Stimulated activated CD8-positive, alpha-beta memory T cell treated with anti-CD3 and anti-CD28 coated beads, Interleukin-4, amount 100 ng/mL, for 48 hours (primary cell): ENCODE data around the gene PIWIL4.
"Not testable (repeated sequence)": the region's sequence is repeated elsewhere in the genome, so short reads cannot be mapped to it uniquely, and the experiment has no call there.

Source experiments
- DNase-seq: peaks from one replicate; pipeline ENCODE4 v3.0.0-alpha.2; 2020

The PIWIL4 gene

GRCh38 chr11:94549146-94549545 lies 18.0 kb upstream of the PIWIL4 start:
- DNase-seq, result no peak

DNA sequence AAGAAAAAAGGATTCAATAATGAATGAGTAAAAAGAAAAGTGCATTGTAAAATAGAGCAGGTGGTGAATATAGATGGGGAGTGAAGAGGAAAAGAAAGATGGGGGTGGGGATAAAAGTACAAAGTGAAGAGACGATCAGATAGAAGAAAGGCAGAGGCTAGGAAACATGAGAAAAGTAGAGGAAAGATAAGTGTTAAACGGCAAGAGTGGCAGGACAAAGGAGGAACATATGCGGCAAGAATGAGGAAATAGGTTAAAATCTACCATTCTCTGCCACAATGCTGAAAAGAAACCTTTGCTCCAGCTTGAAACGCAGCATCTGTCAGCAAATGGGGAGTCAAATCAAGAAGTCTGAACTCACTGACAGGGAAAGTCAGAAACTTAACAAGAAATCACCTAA lies 16.7 kb upstream of the PIWIL4 start:
- no peak for DNase-seq

- DNase-seq, result no peak
Observed at GRCh38 chr11:94553938-94554337, 13.2 kb upstream of the PIWIL4 start.

- not testable (repeated sequence) for DNase-seq
Observed at GRCh38 chr11:94555752-94556329, 11.3 kb upstream of the PIWIL4 start.

GRCh38 chr11:94557421-94557820 lies 9.7 kb upstream of the PIWIL4 start:
- DNase-seq, result no peak

DNA sequence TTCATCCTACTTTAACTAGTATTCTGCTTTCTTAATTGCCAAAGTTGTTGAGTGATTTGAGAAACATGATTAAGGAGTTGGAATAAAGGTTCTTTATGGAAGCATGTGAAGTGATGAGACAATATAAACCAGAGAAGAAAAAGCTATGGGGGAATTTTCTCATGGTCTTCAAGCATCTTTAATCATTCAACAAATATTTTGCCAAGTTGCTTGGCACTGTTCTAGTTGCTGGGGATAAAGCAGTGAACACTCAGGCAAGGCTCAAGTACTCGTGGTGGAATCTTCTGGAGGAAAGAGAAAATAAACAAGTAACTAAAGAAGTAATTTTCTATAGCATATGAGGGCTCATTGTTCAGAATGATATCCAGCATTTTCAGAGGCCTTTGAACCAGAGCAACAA lies 9.2 kb upstream of the PIWIL4 start:
- no peak for DNase-seq

- DNase-seq, result no peak
Observed at GRCh38 chr11:94558468-94558867, 8.7 kb upstream of the PIWIL4 start.

DNA sequence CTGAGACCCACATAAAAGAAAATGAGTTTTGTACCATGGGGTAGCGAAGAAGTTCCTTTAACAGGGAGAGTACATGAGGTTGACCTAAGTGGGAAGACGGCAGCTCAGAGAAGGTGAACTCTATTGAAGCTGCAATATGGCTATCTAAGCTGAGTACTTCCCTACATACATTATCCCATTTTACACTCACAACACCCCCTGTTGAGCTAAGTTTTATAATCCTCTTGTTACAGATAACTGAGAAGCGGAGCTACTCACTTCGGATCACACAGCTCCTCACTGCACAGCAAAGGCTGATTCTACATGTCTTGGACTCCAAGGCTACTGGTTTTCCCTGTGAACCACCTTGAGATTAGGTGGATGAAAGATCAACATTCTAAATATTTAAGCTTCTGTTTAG lies 8.2 kb upstream of the PIWIL4 start:
- no peak for DNase-seq

GRCh38 chr11:94559361-94559760 lies 7.8 kb upstream of the PIWIL4 start:
- no peak for DNase-seq

GRCh38 chr11:94560834-94561233 lies 6.3 kb upstream of the PIWIL4 start:
- no peak for DNase-seq

- DNase-seq, result no peak
Observed at GRCh38 chr11:94563176-94563847, 3.9 kb upstream of the PIWIL4 start.

DNA sequence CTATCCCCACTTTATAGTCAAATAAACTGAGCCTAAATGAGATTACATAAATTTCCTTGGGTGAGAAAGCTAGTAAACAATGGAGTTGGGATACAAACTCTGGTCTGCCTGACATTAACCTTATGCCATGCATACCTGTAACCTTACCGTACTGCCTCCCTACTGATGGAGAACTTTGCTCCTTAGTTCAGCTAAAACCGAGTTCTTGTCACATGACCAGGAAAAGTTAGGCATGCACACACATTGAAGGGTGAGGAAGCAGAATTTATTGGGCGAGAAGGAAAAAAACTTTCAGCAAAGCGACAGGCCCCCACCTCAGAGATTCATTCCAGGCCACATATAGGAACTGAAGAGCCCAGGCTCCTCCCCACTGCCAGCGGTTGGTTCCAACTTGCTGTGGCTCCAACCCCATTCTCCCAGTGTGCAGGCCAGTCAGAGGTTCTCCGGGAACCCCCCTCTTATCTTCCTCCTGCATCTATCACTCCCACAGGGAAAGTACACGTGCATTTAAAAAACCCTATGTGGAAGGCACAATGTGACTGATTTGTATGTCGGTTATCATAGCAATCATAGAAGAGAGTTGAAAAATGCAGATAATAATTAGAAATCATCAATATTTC lies 3.2 kb upstream of the PIWIL4 start:
- DNase-seq, result no peak

DNA sequence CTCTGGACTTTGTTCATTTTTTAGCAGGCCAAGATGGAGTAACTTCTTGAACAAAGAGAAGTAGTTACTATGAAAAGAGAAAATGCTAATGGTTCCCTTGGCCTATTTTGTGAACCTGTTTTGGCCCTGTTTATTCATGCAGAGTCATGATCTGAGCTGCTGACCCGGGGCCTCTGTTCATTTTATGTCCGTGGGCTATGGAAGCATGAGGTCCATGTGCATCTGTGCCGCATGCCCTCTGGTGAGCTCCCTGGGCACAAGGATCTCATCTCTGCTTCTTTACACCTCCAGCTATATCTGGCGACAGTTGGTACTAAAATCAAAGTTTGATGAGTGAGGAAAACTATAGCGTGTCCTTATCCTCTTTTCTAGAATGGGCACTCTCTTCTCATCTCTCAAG lies 1.0 kb downstream of the PIWIL4 start:
- no peak for DNase-seq

DNA sequence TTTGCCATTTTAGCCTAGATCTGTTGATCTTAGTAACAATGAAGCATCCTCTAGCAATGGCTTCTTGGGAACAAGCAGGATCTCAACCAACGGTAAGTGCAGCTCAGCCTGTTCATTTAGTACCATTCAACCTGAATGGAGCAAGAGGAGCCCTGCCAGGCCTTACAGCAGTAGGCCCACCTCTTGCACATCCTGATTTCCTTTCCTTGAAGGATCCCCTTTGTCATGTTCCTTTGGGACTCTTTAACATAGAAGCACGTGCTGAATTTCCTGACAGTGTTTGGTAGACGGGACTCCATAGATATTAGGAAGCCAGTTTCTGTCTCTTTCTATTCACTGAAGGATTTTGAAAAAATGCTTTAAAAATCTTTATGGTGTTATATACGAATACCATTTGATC lies 1.5 kb downstream of the PIWIL4 start:
- DNase-seq, result no peak

- DNase-seq, result not testable (repeated sequence)
Observed at GRCh38 chr11:94572975-94573374, 5.8 kb downstream of the PIWIL4 start.

GRCh38 chr11:94574193-94574961 lies 7.2 kb downstream of the PIWIL4 start:
- DNase-seq, result no peak

GRCh38 chr11:94576306-94576705 lies 9.1 kb downstream of the PIWIL4 start:
- no peak for DNase-seq

- DNase-seq, result no peak
Observed at GRCh38 chr11:94577841-94578240, 10.7 kb downstream of the PIWIL4 start.

GRCh38 chr11:94581926-94582325 lies 14.8 kb downstream of the PIWIL4 start:
- DNase-seq, result no peak

DNA sequence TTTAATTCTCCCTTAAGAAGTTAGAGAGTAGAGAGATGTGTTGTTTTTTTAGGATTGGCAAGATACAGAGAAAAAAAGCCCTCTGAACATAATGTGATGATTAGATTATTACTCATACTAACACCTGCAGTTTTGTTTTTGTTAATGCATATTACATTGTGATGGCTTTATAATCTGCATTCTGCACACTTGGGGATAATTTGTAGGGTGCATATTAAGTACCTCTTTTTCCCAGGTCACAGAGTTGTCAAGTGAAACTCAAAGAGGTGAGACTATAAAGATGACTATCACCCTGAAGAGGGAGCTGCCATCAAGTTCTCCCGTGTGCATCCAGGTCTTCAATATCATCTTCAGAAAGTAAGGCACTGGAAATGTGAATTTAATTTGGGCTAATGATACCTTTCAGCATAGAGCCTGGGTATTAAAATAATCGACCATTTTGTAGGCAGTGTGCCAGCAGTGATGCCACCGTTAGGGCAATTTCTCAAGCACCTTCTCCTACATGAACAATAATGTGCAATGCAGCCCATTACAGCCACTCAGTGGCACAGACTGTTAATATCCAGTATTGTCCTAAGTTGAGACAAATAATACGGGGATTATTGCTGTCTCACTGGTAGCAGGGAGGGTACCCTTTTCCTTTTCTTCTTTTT lies 16.2 kb downstream of the PIWIL4 start:
- DNase-seq, result no peak

GRCh38 chr11:94583866-94584500 lies 16.8 kb downstream of the PIWIL4 start:
- DNase-seq, result no peak

DNA sequence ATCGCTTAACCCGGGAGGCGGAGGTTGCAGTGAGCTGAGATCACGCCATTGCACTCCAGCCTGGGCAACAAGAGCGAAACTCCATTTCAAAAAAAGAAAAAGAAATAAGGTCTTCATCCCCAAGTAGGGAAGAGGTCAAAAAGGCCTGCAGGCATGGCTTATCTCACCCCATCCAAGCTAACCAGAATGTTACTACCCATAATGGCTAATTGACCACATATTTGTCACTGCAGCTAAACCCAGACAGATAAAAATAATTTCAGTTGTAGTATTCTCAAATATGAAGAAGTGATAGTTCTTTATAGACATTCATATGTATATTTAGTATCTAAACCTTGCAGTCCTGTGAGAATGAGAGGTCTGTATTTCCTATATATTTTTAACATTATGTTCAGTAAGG lies 17.8 kb downstream of the PIWIL4 start:
- DNase-seq, result no peak

DNA sequence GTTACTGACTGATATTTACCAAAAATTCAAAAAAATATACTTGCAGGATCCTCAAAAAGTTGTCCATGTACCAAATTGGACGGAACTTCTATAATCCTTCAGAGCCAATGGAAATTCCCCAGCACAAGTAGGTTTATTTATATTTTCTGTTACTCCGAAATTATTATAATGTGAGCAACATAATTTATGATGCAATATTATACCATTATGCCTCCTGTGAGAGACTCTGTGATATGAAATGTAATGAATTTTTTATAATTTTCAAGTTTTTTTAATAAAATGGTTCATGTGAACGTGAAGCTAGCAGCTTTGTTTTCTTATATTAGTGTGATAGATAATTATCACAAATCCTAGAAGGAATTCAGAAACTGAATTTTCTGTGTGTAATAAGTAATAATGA lies 18.2 kb downstream of the PIWIL4 start:
- no peak for DNase-seq
